HCT116 (cell line): ENCODE results near the gene SSMEM1. TPM values are rescaled to one million over a fixed set of nuclear protein-coding genes. Genes with fewer than 3 reads are reported as not detected.

Experiments used
- ATAC-seq: fragments of 200-7000 bp; cut with Tn5 transposase; 2 replicates; pipeline ENCODE4 v1.9.1; 2020; ENCODE audit warnings: mild to moderate bottlenecking, moderate library complexity
- BruUV-seq: library from RNA; stranded (reverse); fragments of 400-500 nt; replicated peaks from 2 replicates; lab custom pipeline; 2021; lab: Mats Ljungman, UMichigan
- CTCF ChIA-PET: fragments of 300-600 bp; sonication (Branson Sonifier 250); formaldehyde crosslinking; loops from one replicate; lab custom pipeline; 2021; ENCODE audit warnings: antibody characterized with exemption; lab: Charles Lee
- POLR2A ChIA-PET: fragments of 300-600, 350-600 bp; sonication (Branson Sonifier 250); formaldehyde crosslinking; loops from one replicate; lab custom pipeline; 2021; ENCODE audit warnings: antibody characterized with exemption; lab: Charles Lee
- RAD21 ChIA-PET, 2 experiments: fragments of 300-600 bp; sonication (Branson Sonifier 250); formaldehyde crosslinking; loops; one replicate each; lab custom pipeline; 2023; ENCODE audit warnings: low total read pairs in 2 of 2; ENCODE audit not compliant: uncharacterized antibody in 2 of 2, unreplicated experiment in 2 of 2, low non-redundant PET in 1 of 2; lab: Charles Lee
- DNase-seq: peaks from one replicate; pipeline ENCODE4 v3.0.0-alpha.2; 2010; ENCODE audit warnings: low read depth, low spot score
- H2AFZ ChIP-seq: fragments of 200-600 bp; shearing (Covaris generic), sonication (generic); 2 replicates; pipeline ENCODE4 v1.6.1; 2017; ENCODE audit warnings: low read depth, mixed run types, mixed read lengths, antibody characterized with exemption, low read length; ENCODE audit not compliant: poor library complexity, severe bottlenecking
- H3K27ac ChIP-seq: 2 replicates; pipeline ENCODE4 v1.5.1; 2012; ENCODE audit warnings: low read depth, low read length
- H3K27me3 ChIP-seq: fragments of 200-600 bp; sonication (generic); 2 replicates; pipeline ENCODE4 v1.6.1; 2016; ENCODE audit warnings: mixed run types, low read length, mixed read lengths; ENCODE audit not compliant: insufficient read depth
- H3K36me3 ChIP-seq, 2 experiments: fragments of 200-500 bp in 1 of 2; fragments of 200-600 bp in 1 of 2; sonication (Bioruptor generic) in 1 of 2; sonication (generic) in 1 of 2; 2 replicates each; pipeline versions ENCODE4 v1.5.1 to v1.6.1; 2014 to 2016; ENCODE audit warnings: low read length in 2 of 2, inconsistent platforms in 1 of 2, mixed read lengths in 1 of 2, mixed run types in 1 of 2; ENCODE audit not compliant: insufficient read depth in 2 of 2, control insufficient read depth in 1 of 2
- H3K4me1 ChIP-seq, 2 experiments: fragments of 200-600 bp in 1 of 2; sonication (generic) in 1 of 2; 2 replicates each; pipeline versions ENCODE4 v1.5.1 to v1.6.1; 2012 to 2017; ENCODE audit warnings: low read length in 2 of 2, inconsistent platforms in 1 of 2, mild to moderate bottlenecking in 1 of 2, mixed read lengths in 1 of 2, mixed run types in 1 of 2, moderate library complexity in 1 of 2; ENCODE audit not compliant: insufficient read depth in 2 of 2, control insufficient read depth in 1 of 2
- H3K4me2 ChIP-seq: fragments of 200-600 bp; sonication (generic); 2 replicates; pipeline ENCODE4 v1.6.1; 2017; ENCODE audit warnings: mixed run types, low read length, mixed read lengths
- H3K4me3 ChIP-seq, 2 experiments: fragments of 200-600 bp in 1 of 2; sonication (generic) in 1 of 2; replicated peaks in 1 of 2; 2 replicates each; pipeline ENCODE4 v1.5.1; 2011 to 2016; ENCODE audit warnings: low read length in 2 of 2, control low read depth in 1 of 2, low read depth in 1 of 2, mild to moderate bottlenecking in 1 of 2, mixed read lengths in 1 of 2, mixed run types in 1 of 2
- H3K79me2 ChIP-seq: fragments of 200-600 bp; sonication (generic); 2 replicates; pipeline ENCODE4 v1.6.1; 2017; ENCODE audit warnings: mild to moderate bottlenecking, mixed run types, low read length, moderate library complexity, mixed read lengths; ENCODE audit not compliant: insufficient read depth
- H3K9ac ChIP-seq: fragments of 200-600 bp; sonication (generic); 2 replicates; pipeline ENCODE4 v1.6.1; 2016; ENCODE audit warnings: low read length, mixed read lengths
- H3K9me2 ChIP-seq: fragments of 200-600 bp; sonication (generic), shearing (Covaris generic); 2 replicates; pipeline ENCODE4 v1.6.1; 2017; ENCODE audit warnings: mixed run types, mild to moderate bottlenecking, moderate library complexity; ENCODE audit not compliant: insufficient read depth
- H3K9me3 ChIP-seq, 2 experiments: fragments of 200-500 bp in 1 of 2; fragments of 200-600 bp in 1 of 2; sonication (Bioruptor generic) in 1 of 2; sonication (generic) in 1 of 2; 2 replicates each; pipeline ENCODE4 v1.6.1; 2014 to 2017; ENCODE audit warnings: low read length in 2 of 2, mixed read lengths in 2 of 2, inconsistent platforms in 1 of 2, low read depth in 1 of 2, mild to moderate bottlenecking in 1 of 2, mixed run types in 1 of 2, moderate library complexity in 1 of 2; ENCODE audit not compliant: control insufficient read depth in 1 of 2, insufficient read depth in 1 of 2
- H4K20me1 ChIP-seq: fragments of 200-600 bp; sonication (generic), shearing (Covaris generic); 2 replicates; pipeline ENCODE4 v1.6.1; 2017; ENCODE audit warnings: mixed run types, mild to moderate bottlenecking, moderate library complexity; ENCODE audit not compliant: insufficient read depth
- CBX3 ChIP-seq: IDR thresholded peaks from 2 replicates; pipeline ENCODE4 v1.6.1; 2012; ENCODE audit warnings: low read depth
- CEBPB ChIP-seq: IDR thresholded peaks from 2 replicates; pipeline ENCODE4 v1.6.1; 2012; ENCODE audit warnings: low read depth
- CTCF ChIP-seq, 3 experiments: fragments of 200-600 bp in 1 of 3; sonication (generic) in 1 of 3; IDR thresholded peaks in 2 of 3; conservative IDR thresholded peaks in 1 of 3; 2 replicates each; pipeline ENCODE4 v1.5.1; 2012 to 2017; ENCODE audit warnings: low read depth in 2 of 3, low read length in 2 of 3, antibody characterized with exemption in 1 of 3, borderline replicate concordance in 1 of 3, control low read depth in 1 of 3, mild to moderate bottlenecking in 1 of 3, mixed read lengths in 1 of 3, mixed run types in 1 of 3, moderate library complexity in 1 of 3; ENCODE audit not compliant: insufficient read depth in 1 of 3
- EGR1 ChIP-seq: IDR thresholded peaks from 2 replicates; pipeline ENCODE4 v1.6.1; 2012; ENCODE audit warnings: low read depth
- EZH2phosphoT487 ChIP-seq: fragments of 200-600 bp; IDR thresholded peaks from 2 replicates; pipeline ENCODE4 v1.6.1; 2018; ENCODE audit warnings: antibody characterized with exemption, borderline replicate concordance
- JUND ChIP-seq: IDR thresholded peaks from 2 replicates; pipeline ENCODE4 v1.6.1; 2012
- MAX ChIP-seq: IDR thresholded peaks from 2 replicates; pipeline ENCODE4 v1.6.1; 2012
- POLR2A ChIP-seq: IDR thresholded peaks from 2 replicates; pipeline ENCODE4 v1.7.0; 2011; ENCODE audit warnings: borderline replicate concordance; ENCODE audit not compliant: insufficient read depth, insufficient read length; ENCODE audit errors: extremely low read depth
- RAD21 ChIP-seq: IDR thresholded peaks from 2 replicates; pipeline ENCODE4 v1.6.1; 2012; ENCODE audit warnings: low read depth, mild to moderate bottlenecking
- SIN3A ChIP-seq: IDR thresholded peaks from 2 replicates; pipeline ENCODE4 v1.6.1; 2012; ENCODE audit warnings: low read depth
- SP1 ChIP-seq: IDR thresholded peaks from 2 replicates; pipeline ENCODE4 v1.6.1; 2012; ENCODE audit warnings: low read depth
- SRF ChIP-seq: IDR thresholded peaks from 2 replicates; pipeline ENCODE4 v1.6.1; 2012; ENCODE audit warnings: low read depth
- ZFX ChIP-seq: fragments of 450-650 bp; IDR thresholded peaks from 2 replicates; pipeline ENCODE4 v1.6.1; 2017
- intact Hi-C: fragments of 100-400 bp; cut with micrococcal nuclease; formaldehyde crosslinking; loops from 2 replicates; pipeline ENCODE4 v1.10.0; 2022
- total RNA-seq: library from RNA; stranded (reverse); gene quantifications from one replicate; pipeline ENCODE4 v1.2.1, GENCODE V29; 2021; ENCODE audit not compliant: unreplicated experiment

The SSMEM1 gene
- total RNA-seq, 1 experiment from 2014 or later: not detected

- Histone ChIP-seq H3K79me2 (peaks cover 34% of the 10 kb centered on the region), H3K9ac (no peak overlapping the region), H3K4me1 (no peaks in the 10 kb centered on the region), H3K27me3 (no peaks in the 10 kb centered on the region), H3K27ac (no peak overlapping the region), H3K36me3 (peaks cover 21 to 26% of the 10 kb centered on the region in 2 experiments; a peak in 3 of 4 replicates), H2AFZ (no peak overlapping the region), H3K4me2 (no peak overlapping the region), H3K4me3 (no peak overlapping the region), H4K20me1 (no peaks in the 10 kb centered on the region), H3K9me2 (no peaks in the 10 kb centered on the region), H3K9me3 (no peaks in the 10 kb centered on the region)
- BruUV-seq: no TSS peak
- ChIA-PET POLR2A (no interaction called here), RAD21 (no interaction called here), CTCF (no interaction called here)
- no peak for TF ChIP-seq JUND
- TF ChIP-seq SP1: no peak
- TF ChIP-seq SRF: no peak
- no peak for TF ChIP-seq MAX
- TF ChIP-seq CTCF (IDR thresholded peaks at IDR 0.05 in 2 of 3, conservative IDR thresholded peaks at IDR 0.05 in 1 of 3; ENCODE audit: borderline replicate concordance in 1 of 3, insufficient read depth in 1 of 3, low read depth in 2 of 3, low read length in 2 of 3): no peak
- no peak for TF ChIP-seq EZH2phosphoT487
- TF ChIP-seq RAD21: no peak
- no peak for TF ChIP-seq CBX3
- TF ChIP-seq CEBPB: no peak
- TF ChIP-seq SIN3A: no peak
- no peak for TF ChIP-seq ZFX
- no peak for TF ChIP-seq POLR2A
- TF ChIP-seq EGR1: no peak
- ATAC-seq (no peak), DNase-seq (no peak)
- intact Hi-C loops: no loop called here
Measured at GRCh38 chr7:130187360-130187759, 20.3 kb upstream of the SSMEM1 start.
